ENCODE data around the gene CFAP107. TPM values are rescaled to one million over a fixed set of nuclear protein-coding genes. Genes with fewer than 3 reads are reported as not detected.
"Not testable (repeated sequence)": the region's sequence is repeated elsewhere in the genome, so short reads cannot be mapped to it uniquely, and the experiment has no call there.

Gene CFAP107
- total and polyA plus RNA-seq, 2 of the 4 experiments (the other 2 are of a cell fraction) = not detected

- DNase-seq; BruUV-seq (replicated peaks); H3K9me3 ChIP-seq (ENCODE audit: control insufficient read depth, insufficient read depth, low read length); H3K9me1 ChIP-seq (ENCODE audit: insufficient read depth, low read length); H2BK15ac ChIP-seq (ENCODE audit: low read depth, low read length); in situ Hi-C loops (cut with MboI; ENCODE audit: low sequenced_read_pairs); H3K4me1 ChIP-seq (ENCODE audit: control insufficient read depth, insufficient read depth, low read length); H4K20me1 ChIP-seq (ENCODE audit: insufficient read depth, low read length); ATAC-seq (ENCODE audit: low read depth); CTCF ChIA-PET; H2AFZ ChIP-seq (replicated peaks; ENCODE audit: low read length, poor library complexity); H3K4me3 ChIP-seq (ENCODE audit: insufficient read depth, low read depth, low read length); H3K14ac ChIP-seq (replicated peaks; ENCODE audit: low read depth, low read length); H3K23ac ChIP-seq (ENCODE audit: low read depth, low read length); H3K36me3 ChIP-seq (ENCODE audit: control insufficient read depth, insufficient read depth, low read length); H3K56ac ChIP-seq (ENCODE audit: extremely low read depth, insufficient read depth, low read length); H2BK20ac ChIP-seq (ENCODE audit: low read depth, low read length); H2AK5ac ChIP-seq (ENCODE audit: low read depth, low read length); H2AK9ac ChIP-seq (replicated peaks; ENCODE audit: low read depth, low read length, poor library complexity); H3K9ac ChIP-seq (ENCODE audit: low read depth, low read length); dilution Hi-C loops (cut with HindIII; ENCODE audit: low sequenced_read_pairs, unreplicated experiment); H4K8ac ChIP-seq (ENCODE audit: low read depth in 2 of 2, low read length in 2 of 2); H4K5ac ChIP-seq (ENCODE audit: low read depth, low read length); H3K27ac ChIP-seq (ENCODE audit: insufficient read depth, low read length); H3K79me1 ChIP-seq (ENCODE audit: low read depth in 1 of 2, low read length in 2 of 2); POLR2A ChIA-PET (ENCODE audit: unreplicated experiment); H3K18ac ChIP-seq (ENCODE audit: low read depth, low read length); H4K91ac ChIP-seq (ENCODE audit: insufficient read depth, low read depth, low read length); intact Hi-C loops (cut with micrococcal nuclease); H2BK120ac ChIP-seq (ENCODE audit: low read depth, low read length); H2BK5ac ChIP-seq (ENCODE audit: low read depth, low read length, poor library complexity, severe bottlenecking); H3K4ac ChIP-seq (ENCODE audit: low read depth, low read length); H3K27me3 ChIP-seq (ENCODE audit: control insufficient read depth, insufficient read depth, low read length); H3K4me2 ChIP-seq (ENCODE audit: low read depth, low read length): not testable (repeated sequence)
- WGBS, 2 experiments (ENCODE audit: extremely low coverage in 2 of 2, insufficient read length in 1 of 2) = no CpG with 5 or more reads among the region's 8 CpGs
These were observed 38.7 kb downstream of the CFAP107 start for GRCh38 chr1:12784729-12785128.

- H4K91ac ChIP-seq (ENCODE audit: insufficient read depth, low read depth, low read length); in situ Hi-C loops (cut with MboI; ENCODE audit: low sequenced_read_pairs); H2BK120ac ChIP-seq (ENCODE audit: low read depth, low read length); POLR2A ChIA-PET (ENCODE audit: unreplicated experiment); H2AK5ac ChIP-seq (ENCODE audit: low read depth, low read length); H3K4me2 ChIP-seq (ENCODE audit: low read depth, low read length); H3K27me3 ChIP-seq (ENCODE audit: control insufficient read depth, insufficient read depth, low read length); H3K4me3 ChIP-seq (ENCODE audit: insufficient read depth, low read depth, low read length); H2BK20ac ChIP-seq (ENCODE audit: low read depth, low read length); H2AK9ac ChIP-seq (replicated peaks; ENCODE audit: low read depth, low read length, poor library complexity); DNase-seq; H3K9me1 ChIP-seq (ENCODE audit: insufficient read depth, low read length); H3K36me3 ChIP-seq (ENCODE audit: control insufficient read depth, insufficient read depth, low read length); H3K9me3 ChIP-seq (ENCODE audit: control insufficient read depth, insufficient read depth, low read length); H3K18ac ChIP-seq (ENCODE audit: low read depth, low read length); H3K4ac ChIP-seq (ENCODE audit: low read depth, low read length); BruUV-seq (replicated peaks); H3K56ac ChIP-seq (ENCODE audit: extremely low read depth, insufficient read depth, low read length); H3K79me1 ChIP-seq (ENCODE audit: low read depth in 1 of 2, low read length in 2 of 2); H3K23ac ChIP-seq (ENCODE audit: low read depth, low read length); H4K5ac ChIP-seq (ENCODE audit: low read depth, low read length); ATAC-seq (ENCODE audit: low read depth); intact Hi-C loops (cut with micrococcal nuclease); H3K4me1 ChIP-seq (ENCODE audit: control insufficient read depth, insufficient read depth, low read length); H4K20me1 ChIP-seq (ENCODE audit: insufficient read depth, low read length); H2BK15ac ChIP-seq (ENCODE audit: low read depth, low read length); H2BK5ac ChIP-seq (ENCODE audit: low read depth, low read length, poor library complexity, severe bottlenecking); H3K14ac ChIP-seq (replicated peaks; ENCODE audit: low read depth, low read length); H2AFZ ChIP-seq (replicated peaks; ENCODE audit: low read length, poor library complexity); dilution Hi-C loops (cut with HindIII; ENCODE audit: low sequenced_read_pairs, unreplicated experiment); H3K27ac ChIP-seq (ENCODE audit: insufficient read depth, low read length); H4K8ac ChIP-seq (ENCODE audit: low read depth in 2 of 2, low read length in 2 of 2); CTCF ChIA-PET; H3K9ac ChIP-seq (ENCODE audit: low read depth, low read length): not testable (repeated sequence)
- no CpG with 5 or more reads among the region's 5 CpGs for WGBS, 2 experiments (ENCODE audit: extremely low coverage in 2 of 2, insufficient read length in 1 of 2)
These were observed 45.1 kb downstream of the CFAP107 start, which contains the start of gene PRAMEF1 for GRCh38 chr1:12791097-12791496. TSS of gene PRAMEF1 (plus strand) at chr1:12791397. CDS start at chr1:12793228, 1,831 bp downstream.

Measured in IMR-90 (cell line).